Measurements from ENCODE around the gene CCR9.

DNA sequence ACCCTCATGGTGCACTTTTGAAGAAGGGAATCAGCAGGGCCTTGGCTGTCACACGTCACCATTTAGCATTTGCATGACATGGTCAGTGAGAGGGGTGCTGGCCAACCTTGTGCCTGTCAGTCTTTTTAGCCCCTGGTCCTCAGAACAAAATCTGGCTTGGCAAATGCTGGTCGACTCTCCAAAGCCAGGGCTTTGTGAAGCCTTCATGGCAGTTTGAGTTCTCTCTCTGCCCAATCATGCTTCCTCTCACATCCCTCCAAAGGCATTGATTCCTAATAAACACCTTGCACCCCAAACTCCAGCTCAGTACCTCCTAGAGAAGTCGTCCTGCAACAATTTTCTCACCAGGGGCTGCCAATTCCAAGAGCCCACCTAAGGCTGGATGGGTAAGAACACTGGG is 19.4 kb downstream of the CCR9 start:
- no peak for TF ChIP-seq GATA2 (IDR thresholded peaks at IDR 0.05; ENCODE audit: low read depth, low read length)
- TF ChIP-seq GATA3 (IDR thresholded peaks at IDR 0.05; ENCODE audit: low read depth, low read length), result no peak

Data from SH-SY5Y (cell line).